ENCODE results near the gene EEFSEC. TPM values are rescaled to one million over a fixed set of nuclear protein-coding genes. Genes with fewer than 3 reads are reported as not detected.

The EEFSEC gene
- total and polyA plus RNA-seq, 2 of the 8 experiments (the other 6 are each of a cell fraction or from before 2014, with no cell fraction given), result 13.1 to 19.8 TPM

GRCh38 chr3:128346562-128346961, 193.3 kb downstream of the EEFSEC start (continued):
- TF ChIP-seq TAF1 (IDR thresholded peaks at IDR 0.05; ENCODE audit: low read depth, low read length) (no peak), TEAD4 (IDR thresholded peaks at IDR 0.05; ENCODE audit: low read depth, low read length) (no peak), JUND (IDR thresholded peaks at IDR 0.05; ENCODE audit: low read length) (no peak), CHD2 (IDR thresholded peaks at IDR 0.05; ENCODE audit: low read length) (no peak)
